HG03139 (cell line): ENCODE measurements around the gene TRPT1.

Experiments used
- ATAC-seq: cut with Tn5 transposase; IDR thresholded peaks from one replicate; pipeline ENCODE4 v1.9.1; 2021; ENCODE audit not compliant: unreplicated experiment

Gene TRPT1

DNA sequence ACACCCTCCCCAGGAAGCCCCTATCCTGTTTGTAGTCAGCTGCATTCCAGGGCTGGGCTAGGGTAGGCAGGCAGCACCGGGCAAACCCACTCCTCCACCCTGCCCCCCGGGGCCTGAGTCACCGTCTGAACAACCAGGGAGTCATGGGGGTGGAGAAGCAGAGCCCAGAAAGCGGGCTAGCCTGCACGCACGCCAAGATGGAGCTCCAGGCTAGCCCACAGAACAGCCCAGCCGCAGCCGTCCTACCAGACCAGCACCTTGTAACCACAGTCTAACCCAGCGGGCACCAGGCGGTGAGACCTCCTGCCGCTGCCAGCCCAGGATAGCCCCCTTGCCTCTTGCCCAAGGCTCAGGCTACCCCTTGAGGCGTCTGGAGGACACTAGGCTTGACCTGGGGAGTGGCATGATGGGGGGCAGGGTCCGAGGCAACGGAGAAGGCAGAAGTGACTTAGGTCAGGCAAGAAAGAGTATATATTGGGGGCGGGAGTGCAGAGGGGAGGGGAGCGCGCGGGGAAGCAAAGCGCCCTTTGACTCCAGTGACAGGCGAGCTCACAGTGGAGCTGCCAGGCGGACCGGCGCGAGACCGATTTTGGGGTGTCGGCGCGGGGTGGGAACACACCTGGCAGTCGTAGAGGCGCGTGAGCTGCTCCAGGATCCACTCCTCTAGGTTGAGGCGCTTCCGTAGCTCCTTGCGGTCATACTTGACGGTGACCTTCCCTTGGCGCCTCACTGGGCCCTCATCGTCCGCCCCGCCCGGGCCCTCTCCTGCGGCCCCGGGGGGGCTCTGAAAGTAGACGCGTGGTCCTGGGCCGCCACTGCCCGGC lies 20.0 kb upstream of the TRPT1 start:
- no peak for ATAC-seq

DNA sequence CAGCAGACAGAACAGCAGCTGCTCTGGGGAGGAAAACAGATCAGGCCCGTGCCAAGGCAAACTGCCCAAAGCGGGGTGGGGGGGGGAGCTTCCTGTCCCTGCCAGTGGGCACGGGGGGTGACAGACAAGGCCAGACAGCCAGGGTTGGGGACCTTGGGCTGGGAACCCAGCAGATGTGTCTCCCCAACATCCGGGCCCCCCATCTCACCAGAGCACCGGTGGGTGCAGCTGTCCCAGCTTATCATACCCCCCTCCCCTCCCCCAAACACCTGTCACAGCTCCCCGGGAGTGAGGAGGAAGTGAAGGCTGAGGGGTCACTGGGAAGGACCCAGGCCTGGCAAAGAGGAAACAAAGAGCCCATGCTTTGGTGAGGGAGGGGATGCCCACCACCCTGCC lies 19.4 kb upstream of the TRPT1 start:
- no peak for ATAC-seq

DNA sequence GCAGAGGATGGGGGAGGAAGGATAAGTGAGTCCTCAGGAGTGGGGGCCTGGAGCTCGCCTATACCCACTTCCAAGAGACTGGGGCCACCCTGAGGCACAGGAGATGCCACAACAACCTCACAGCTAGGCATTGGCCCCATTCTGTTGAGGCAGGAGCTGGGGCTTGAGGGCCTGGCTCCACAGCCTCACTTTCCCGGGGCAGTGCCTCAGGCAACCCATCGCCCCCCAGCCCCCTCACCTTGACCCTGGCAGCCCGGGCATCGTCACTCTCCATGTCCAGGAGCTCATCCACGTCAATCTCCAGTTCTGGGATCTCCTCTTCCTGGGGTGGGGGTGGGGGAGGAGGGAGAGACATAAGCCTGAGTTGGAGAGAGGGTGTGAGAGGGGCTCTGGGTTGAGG lies 19.0 kb upstream of the TRPT1 start:
- no peak for ATAC-seq

DNA sequence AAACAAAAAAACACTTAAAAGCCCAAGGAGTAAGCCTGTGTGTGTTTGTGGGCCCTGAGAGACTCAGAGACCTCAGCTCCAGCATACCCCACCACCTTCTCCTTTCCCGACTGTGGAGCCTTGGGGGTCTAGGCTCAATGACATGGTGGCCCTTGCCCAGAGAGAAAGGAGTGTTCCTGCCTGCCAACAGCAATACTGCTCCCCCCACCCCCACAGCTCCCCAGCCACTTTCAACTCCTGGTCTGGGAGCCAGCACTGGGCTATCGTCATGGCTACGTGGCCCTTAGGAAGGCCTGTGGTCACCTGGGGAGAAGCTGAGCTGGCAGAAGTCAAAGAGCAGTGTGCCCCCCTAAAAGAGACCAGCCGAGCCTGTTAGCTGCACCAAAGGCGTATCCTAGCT lies 18.1 kb upstream of the TRPT1 start:
- ATAC-seq = no peak

DNA sequence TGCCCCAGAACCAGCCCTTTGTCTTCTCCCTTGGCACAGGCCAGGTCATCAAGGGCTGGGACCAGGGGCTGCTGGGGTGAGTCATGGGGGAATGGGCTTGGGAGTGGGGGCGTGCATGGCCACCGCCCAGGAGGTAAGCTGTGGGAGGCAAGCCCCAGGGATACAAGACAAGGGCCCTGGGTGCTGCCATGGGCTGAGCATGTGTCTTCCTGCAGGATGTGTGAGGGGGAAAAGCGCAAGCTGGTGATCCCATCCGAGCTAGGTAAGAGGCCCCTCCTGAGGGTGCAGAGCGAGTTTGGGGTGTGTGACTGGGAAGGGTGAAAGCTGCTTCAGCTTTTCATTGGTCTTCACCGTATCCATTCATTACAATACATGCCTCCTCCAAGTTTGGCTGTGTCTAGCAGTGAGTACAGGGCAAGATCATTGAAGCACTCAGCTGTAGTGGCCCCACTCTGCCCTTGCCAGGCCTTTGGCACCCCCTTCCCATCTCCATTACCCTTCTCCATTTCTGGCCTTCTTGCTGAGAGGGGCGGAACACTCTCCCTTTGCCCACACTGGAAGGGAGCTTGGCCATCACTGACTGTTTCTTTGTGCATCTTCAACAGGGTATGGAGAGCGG lies 17.4 kb upstream of the TRPT1 start:
- no peak for ATAC-seq

DNA sequence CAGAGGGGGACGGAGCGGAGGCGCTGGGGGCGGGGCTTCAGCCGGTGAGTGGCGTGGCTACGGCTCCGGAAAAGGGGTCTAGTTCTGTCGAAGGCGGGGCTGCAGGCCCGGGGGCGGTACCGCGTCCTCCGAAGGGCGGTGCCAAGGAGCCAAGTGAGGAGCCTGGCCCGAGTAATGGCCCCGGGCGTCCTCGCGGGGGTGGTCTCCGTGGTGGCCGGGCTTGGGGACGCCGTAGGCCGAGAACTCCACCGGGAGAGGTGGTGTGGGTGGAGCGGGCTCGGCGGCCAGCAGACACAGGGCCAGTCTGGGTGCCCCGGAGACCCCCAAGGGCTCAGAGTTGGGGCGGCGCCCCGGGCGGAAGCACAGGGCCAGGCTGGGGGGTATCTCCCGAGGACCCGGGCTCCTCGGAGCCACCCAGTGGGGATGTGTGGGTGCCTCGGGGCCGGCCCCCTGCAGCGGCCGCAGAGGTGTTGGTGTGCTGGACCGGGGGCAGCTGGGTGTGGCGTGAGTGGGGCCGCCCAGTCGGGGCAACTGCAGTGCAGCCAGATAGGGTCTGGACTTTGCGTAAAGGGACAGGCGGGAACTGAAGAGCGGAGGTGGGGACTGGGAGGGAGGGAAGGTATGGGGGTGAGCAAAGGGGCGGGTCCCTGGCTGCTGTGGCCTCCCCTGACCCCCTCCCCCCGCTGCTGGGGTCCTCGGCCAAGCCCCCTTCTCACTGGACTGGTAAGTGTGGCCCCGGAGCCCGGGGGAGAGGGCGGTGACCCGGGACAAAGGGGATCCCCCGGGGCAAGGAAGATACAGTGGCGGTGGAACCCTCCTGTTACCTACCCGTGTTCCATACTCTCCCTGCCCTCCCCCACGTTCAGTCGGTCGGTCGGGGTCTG lies 15.7 kb upstream of the TRPT1 start:
- peak; percentile 0 for ATAC-seq

DNA sequence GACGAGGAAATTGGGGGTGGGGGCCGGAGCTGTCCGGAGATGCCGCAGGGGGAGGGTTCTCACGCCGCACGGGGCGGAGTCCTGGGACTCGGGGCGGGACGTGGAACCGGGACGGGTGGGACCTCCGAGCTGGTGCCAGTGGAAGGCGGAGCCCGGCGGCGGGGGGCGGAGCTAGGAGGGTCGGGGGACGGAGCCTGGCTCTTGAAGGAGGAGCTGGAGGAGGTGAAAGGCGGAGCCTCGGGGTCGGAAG lies 15.2 kb upstream of the TRPT1 start:
- ATAC-seq = peak; percentile 56

DNA sequence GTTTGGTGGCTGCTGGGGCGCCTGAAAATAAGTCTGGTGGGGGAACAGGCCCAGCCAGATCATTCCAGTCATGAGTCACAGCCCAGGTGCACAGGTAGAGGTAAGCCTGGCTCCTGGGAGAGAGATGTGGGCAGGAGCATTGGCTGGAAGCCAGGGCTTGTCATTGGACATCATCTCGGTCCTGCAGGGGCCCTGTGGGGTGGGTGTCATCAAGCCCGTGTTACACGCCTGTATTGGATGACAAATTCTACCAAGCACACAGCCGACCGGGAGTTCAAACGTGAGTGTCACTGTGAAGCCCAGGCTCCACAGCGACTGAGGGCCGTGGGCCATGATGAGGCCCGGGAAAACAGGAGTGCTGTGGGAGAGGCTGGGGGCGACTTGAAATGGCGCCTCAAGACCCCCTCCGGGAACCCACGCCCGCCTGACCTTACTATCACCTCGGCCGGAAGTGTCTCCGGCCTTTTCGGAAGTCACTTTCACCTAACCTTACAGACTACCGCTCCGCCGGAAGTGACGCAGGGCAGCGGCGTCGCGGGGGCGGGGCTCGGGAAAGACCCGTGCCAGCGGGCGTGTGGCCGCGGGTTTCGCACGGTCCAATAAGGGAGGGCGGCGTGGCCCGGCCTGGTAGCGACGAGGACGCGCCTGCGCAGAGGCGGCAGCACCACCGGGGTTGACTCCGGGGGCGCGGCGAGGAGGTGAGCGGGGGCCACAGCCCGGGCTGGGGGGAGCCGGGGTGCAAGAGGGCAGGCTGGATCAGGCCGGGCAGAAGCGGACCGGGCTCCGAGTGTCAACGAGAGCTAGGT lies 14.7 kb upstream of the TRPT1 start, which contains the start of gene FKBP2:
FKBP2 (plus strand) TSS at position 661 of the 806 bp plus-strand sequence. CDS start 1,293 bp downstream, outside the sequence.
- ATAC-seq = peak; percentile 46

DNA sequence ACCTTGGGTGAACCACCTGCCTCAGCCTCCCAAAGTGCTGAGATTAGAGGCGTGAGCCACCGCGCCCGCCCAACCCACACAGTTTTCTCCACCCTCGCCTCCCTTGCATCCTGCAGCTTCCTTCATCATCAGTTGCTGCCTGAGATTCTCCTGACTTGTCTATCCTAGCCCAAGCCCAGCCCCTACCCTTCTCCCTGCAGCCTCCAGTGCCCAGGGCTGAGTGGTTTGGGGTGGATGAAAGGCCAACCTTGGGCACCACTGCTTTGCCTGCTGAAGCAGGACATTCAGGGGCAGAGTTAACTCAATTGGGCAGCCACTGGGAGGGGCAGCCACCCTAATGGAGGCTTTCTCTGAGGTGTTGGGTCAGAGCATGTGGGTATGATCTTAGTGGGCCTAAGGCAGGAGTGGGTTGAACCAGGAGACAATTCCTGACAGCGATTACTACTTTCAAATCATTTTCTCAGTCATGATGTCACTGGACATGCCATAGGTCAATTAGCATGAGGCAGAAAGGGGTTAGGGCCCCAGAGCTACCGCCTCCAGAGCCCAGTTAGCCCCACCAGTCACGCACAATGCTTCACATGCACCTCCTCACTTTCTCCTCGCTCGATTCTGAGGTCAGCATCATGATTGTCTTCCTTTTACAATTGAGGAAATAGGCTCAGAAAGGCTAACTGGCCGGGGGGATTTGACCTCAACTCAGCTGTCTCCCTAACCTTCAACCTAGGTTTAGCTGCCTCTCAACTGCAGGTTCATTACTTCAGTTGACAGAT lies 13.9 kb upstream of the TRPT1 start:
- no peak for ATAC-seq

DNA sequence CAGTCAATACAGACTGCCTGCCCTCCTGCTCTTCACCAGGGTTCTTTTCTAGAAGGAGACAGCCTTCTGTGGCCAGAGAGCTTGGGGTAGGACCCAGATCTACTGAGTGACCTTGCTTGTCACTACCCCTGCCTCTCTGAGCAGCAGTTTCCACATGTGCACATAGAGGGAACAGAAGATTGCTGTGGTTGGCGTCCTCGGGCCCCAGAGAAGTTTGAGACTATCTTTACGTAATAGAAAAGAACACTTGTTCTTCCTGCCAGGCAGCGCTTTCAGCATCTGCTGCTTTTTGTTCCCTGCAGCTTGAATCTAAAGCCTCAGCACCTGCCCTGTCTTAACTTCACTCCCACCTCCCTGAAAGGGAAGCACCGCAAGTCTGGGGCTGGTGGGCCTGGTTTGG lies 13.0 kb upstream of the TRPT1 start:
- ATAC-seq = no peak

DNA sequence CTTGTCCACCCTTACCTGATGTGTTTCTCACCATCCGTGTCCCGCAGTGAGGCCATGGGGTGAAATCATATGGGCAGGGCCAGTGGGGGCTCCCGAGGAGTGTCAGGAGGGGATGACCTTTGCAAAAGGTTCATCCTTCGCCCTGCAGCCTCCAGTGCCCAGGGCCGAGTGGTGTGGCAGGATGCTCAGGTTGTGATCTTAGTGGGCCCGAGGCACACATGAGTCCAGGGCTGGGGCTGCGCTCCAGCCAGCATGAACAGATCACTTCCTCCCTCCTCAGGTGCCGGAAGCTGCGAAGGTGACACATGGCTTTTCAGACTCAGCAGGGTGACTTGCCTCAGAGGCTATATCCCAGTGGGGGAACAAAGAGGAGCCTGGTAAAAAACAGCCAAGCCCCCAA lies 12.1 kb upstream of the TRPT1 start:
- no peak for ATAC-seq

DNA sequence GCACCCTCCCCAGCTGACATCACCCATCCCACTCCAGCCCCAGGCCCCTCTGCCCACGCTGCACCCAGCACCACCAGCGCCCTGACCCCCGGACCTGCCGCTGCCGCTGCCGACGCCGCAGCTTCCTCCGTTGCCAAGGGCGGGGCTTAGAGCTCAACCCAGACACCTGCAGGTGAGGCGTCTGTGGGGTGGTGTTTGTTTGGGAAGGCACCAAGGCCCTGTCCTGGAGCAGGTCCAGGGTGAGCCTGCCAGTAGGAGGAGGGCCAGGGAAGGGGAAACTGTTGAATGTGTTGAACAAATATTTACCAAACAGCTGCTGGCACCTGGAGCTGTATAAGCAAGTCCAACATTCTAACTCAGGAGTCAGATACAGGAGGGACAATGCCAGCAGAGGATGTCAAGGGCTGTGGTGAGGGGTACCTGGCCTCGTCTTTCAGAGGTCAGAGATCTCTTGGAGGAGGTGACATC lies 11.5 kb upstream of the TRPT1 start:
- ATAC-seq = no peak

DNA sequence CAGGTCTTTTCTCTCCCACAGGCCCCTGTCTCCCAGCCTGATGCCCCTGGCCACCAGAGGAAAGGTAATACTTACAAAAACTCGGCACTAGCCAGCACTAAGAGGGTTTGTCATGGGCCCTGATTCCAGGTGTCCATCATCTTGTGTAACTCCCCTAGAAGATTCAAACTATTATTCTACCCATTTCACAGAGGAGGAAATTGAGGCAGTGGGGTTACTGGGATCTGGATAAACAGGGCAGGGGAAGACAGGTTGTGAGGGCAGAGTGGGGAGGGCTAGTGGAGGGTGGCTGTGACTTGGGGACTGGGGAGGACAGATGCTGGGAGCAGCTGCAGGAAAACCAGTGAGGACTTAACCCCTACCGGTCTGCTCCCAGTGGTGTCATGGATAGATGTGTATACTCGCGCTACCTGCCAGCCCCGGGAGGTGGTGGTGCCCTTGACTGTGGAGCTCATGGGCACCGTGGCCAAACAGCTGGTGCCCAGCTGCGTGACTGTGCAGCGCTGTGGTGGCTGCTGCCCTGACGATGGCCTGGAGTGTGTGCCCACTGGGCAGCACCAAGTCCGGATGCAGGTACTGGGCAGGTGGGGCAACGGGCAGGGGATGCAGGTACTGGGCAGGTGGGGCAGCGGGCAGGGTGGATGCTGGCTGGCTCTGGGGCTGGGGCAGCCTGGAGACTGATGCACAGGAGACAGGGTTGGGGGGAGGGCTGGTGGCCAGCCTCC lies 9.6 kb upstream of the TRPT1 start:
- ATAC-seq = no peak

DNA sequence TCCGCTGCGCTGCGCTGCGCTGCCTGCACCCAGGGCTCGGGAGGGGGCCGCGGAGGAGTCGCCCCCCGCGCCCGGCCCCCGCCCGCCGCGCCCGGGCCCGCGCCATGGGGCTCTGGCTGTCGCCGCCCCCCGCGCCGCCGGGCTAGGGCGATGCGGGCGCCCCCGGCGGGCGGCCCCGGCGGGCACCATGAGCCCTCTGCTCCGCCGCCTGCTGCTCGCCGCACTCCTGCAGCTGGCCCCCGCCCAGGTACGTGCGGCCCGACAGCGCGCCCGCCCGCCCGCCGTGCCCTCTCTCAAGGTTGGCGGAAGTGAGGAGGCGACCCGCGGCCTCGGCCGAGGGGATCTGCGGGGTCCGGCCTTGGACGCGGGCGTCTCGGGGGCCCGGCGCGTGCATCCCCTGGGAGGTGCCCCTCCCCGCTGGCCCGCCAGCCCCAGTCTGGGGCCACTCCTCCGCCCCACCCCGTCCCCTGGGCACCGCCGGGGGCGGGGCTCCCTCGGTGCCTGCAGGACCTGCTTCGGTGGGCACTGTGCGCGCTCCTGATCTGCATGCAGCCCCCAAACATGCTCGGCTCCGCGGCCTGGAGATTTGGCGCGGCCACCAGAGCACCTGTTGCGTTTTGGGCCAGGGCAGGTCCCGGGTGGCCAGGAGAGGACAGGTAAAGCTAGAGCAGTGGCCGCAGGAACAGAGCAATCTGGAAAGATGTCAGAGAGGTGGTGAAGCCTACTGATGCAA lies 8.8 kb upstream of the TRPT1 start:
- ATAC-seq = no peak

DNA sequence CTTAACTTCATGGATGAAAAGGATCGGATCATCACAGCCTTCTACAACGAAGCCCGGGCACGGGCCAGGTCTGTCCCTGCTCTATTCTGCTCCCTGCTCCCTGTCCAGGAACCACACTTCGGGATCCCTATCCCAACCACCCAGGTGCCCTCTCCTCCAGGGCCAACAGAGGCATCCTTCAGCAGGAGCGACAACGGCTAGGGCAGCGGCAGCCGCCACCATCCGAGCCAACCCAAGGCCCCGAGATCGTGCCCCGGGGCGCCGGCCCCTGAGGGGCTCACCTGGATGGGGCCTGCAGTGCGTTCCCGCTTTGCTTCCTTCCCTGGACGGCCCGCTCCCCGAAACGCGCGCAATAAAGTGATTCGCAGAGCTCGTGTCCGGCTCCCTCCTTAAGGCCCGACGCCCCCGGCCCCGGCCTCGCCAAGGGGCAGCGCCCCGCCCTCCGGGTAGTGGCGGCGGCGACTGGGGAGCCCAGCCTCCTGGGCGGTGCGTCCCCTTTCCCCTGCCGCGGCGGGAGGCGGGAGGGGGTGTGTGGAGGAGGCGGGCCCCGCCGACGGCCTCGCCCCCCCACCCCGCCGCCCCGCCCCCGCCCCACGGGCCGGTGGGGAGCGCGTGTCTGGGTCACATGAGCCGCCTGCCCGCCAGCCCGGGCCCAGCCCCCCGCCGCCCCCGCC lies 8.1 kb upstream of the TRPT1 start, which contains the start of gene VEGFB:
VEGFB (plus strand) TSS at position 672 of the 674 bp plus-strand sequence. CDS start 250 bp downstream, outside the sequence.
- ATAC-seq = no peak

DNA sequence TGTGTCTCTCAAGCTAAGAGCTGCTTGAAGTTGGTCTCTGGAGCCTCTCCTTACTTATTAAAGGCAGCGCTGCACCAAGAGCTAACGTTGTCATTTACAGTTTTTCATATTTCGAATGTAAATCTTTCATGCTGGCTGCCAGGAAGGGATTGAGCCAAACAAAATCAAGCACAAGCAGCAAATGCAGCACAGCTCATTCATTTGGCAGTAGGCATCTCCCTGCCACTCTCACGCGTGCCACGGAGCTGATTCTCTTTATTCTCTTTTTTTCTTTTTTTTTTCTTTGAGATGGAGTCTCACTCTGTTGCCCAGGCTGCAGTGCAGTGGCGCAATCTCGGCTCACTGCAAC lies 7.0 kb upstream of the TRPT1 start:
- ATAC-seq = no peak

DNA sequence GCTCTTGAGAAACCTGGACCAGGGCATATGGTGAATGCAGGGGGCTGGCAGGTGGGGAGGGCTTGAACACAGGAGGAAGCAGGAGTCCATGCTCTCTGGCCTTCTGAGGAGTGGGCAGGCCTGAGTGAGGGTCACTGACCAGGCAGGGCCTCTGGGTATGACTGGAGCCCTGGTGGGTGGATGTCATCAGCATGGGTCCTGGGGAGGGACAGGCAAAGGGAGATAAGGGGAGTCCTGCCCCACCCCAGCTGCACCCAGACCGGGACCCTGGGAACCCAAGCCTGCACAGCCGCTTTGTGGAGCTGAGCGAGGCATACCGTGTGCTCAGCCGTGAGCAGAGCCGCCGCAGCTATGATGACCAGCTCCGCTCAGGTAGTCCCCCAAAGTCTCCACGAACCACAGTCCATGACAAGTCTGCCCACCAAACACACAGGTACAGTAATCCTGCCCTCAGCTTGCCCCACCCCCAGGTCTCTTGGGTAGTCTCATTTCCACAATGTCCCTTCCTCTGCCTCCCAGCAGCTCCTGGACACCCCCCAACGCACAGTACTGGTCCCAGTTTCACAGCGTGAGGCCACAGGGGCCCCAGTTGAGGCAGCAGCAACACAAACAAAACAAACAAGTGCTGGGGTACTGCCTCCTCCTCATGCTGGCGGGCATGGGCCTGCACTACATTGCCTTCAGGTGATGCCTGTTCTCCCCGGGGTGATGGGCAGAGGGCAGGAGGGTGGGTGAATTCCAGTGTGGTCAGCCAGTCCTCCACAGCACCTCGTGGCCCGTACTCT lies 6.4 kb upstream of the TRPT1 start:
- ATAC-seq = no peak

DNA sequence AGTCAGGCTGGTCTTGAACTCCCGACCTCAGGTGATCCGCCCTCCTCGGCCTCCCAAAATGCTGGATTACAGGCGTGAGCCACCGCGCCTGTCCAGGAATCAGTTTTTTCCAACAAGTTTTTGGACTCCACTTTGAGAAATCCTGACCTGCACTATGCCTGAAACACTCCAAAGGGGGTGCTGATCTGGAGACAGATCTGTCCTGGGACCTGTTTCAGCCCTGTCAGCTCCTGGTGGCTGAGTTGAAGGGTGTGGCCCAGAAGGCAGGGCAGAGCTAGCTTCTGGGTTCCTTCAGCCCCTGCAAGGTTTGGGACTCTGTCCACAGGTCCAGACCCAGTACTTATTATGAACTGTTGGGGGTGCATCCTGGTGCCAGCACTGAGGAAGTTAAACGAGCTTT lies 5.6 kb upstream of the TRPT1 start:
- no peak for ATAC-seq
